HG02798 (cell line): ENCODE data around the gene ACTL10.
"Not testable (repeated sequence)": the region's sequence is repeated elsewhere in the genome, so short reads cannot be mapped to it uniquely, and the experiment has no call there.

Experiments used
- ATAC-seq: cut with Tn5 transposase; IDR thresholded peaks from one replicate; pipeline ENCODE4 v1.9.1; 2021; ENCODE audit warnings: mild to moderate bottlenecking; ENCODE audit not compliant: unreplicated experiment, poor library complexity

Gene ACTL10

DNA sequence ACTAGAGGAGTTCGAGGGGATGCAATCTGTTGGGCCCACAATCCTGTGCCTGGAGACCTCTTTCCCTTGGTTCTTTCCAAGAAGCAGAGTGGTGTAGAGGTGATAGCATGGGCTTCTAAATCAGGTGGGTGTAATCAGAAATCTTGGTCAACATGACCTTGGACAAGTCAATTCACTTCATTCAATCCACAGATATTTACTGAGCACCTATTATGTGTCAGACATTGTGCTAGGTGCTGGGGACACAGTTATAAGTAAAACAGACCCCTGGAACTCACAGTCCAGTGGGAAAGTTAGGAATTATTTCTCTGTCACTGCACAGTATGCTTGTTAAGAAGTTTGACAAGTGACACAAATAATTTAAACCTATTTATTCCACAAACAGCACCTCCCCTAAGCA is 22.8 kb downstream of the ACTL10 start:
- ATAC-seq, result no peak

DNA sequence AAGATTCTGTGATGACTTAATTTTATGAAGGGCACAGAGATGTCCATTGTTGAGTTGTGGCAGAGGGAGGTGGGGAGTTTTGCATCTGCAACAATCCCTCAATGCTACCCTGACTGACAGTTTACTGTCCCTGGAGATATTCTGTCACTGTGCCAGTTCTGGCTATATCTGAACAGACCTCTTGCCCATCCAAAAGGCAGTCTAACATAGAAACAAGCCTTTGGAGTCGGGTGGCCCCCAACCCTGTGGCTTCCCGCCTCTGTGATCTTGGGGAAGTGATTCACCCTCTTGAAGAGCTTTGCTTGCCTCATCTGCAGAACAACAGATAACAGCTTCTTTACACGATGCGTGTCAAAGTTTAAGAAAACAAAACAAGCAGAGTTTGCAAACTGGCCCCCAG is 23.2 kb downstream of the ACTL10 start:
- ATAC-seq, result no peak

- no peak for ATAC-seq
These were observed 26.5 kb downstream of the ACTL10 start for GRCh38 chr20:33693289-33693688.

DNA sequence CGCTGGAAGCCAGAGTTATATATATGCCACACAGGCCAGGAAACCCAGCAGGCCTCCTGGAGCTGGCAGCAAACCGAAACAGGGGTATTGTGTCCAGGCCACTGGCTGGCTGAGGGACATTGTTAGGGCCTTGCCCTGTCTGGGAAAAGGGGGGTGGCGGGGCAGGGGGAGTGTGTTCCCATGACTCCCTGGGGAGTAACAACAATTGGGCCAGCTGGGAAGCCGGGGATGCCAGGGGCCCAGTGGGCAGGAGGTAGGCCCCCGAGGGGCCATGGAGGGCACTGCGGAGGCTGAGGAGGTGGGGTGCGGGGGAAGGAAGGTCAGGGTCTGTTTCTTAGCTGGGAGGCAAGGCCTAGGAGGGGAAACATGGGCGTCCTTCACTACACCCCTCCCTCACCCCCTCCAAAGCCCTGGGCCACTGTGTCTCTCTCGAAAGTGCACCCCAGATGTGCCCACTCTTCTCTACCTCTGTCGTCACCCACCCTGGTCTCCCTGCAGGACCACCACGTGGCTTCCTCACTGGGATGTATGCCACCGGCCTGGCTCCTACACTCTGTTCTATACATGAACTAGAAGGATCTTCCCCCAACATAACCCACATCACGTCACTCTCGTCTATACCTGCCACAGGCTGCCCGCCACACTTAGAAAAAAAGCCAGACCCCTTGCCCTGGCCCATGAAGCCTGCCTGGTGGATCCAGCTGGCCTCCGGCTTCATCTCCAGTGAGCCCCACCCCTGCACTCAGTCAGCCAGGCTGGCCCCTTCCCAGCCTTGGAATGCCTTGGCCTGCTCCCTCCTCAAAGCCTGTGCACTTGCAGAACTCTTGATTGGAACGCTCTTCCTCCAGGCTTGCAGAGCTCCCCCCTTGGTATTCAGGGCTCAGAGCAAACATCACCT is 27.2 kb downstream of the ACTL10 start:
- no peak for ATAC-seq

DNA sequence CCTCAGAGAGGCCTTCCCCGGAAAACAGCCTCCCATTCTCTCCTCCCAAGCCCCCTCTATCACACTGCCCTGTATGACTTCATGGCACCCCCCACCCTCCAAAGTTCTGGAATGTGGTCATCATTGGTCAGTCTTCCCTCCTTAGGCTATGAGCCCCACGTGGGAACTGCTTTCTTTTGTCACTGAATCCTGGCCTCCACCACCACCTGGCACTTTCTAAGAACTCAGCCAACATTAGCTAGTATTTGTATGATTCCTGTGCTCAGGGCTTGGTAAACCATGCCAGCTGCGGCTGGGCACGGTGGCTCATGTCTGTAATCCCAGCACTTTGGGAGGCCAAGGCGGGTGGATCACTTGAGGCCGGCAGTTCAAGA is 27.9 kb downstream of the ACTL10 start:
- ATAC-seq, result no peak

DNA sequence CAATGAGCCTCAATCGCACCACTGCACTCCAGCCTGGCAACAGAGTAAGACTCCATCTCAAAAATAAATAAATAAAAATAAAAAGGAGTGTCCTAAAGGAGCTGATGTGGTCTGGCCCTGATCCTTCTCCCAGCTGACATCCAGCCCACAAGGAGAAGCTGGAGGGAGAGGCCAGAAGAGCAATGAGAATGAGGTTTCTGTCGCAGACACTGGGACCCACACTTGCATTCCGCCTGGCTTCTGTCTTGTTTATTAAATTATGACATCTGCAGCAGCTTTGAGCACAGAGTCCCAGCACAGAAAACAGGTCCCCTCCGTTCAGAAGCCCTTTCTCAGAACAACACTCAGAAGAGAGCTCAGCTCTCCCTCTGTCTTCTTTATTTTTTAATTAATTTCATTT is 29.7 kb downstream of the ACTL10 start:
- ATAC-seq, result no peak

- ATAC-seq, result no peak
These were observed 30.4 kb downstream of the ACTL10 start for GRCh38 chr20:33697129-33697528.

GRCh38 chr20:33698966-33699365 is 32.2 kb downstream of the ACTL10 start:
- ATAC-seq, result not testable (repeated sequence)

GRCh38 chr20:33700696-33701441 is 34.1 kb downstream of the ACTL10 start:
- not testable (repeated sequence) for ATAC-seq

DNA sequence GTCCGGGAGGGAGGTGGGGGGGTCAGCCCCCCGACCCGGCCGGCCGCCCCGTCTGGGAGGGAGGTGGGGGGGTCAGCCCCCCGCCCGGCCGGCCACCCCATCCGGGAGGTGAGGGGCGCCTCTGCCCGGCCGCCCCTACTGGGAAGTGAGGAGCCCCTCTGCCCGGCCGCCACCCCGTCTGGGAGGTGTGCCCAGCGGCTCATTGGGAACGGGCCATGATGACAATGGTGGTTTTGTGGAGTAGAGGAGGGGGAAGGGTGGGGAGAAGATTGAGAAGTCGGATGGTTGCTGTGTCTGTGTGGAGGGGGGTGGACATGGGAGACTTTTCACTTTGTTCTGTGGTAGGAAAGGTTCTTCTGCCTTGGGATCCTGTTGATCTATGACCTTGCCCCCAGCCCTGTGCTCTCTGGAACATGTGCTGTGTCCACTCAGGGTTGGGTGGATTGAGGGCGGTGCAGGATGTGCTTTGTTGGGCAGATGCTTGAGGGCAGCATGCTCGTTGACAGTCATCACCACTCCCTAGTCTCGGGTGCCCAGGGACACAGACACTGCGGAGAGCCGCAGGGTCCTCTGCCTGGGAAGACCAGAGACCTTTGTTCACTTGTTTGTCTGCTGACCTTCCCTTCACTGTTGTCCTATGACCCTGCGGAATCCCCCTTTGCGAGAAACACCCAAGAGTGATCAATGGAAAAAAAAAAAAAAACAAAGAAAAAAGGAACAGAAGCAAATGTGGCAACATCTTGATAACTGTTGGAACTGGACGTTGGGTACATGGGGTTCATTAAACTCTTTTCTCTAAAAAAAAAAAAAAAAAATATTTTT is 35.1 kb downstream of the ACTL10 start:
- ATAC-seq, result no peak

- ATAC-seq, result no peak
These were observed 36.1 kb downstream of the ACTL10 start for GRCh38 chr20:33702861-33703260.

DNA sequence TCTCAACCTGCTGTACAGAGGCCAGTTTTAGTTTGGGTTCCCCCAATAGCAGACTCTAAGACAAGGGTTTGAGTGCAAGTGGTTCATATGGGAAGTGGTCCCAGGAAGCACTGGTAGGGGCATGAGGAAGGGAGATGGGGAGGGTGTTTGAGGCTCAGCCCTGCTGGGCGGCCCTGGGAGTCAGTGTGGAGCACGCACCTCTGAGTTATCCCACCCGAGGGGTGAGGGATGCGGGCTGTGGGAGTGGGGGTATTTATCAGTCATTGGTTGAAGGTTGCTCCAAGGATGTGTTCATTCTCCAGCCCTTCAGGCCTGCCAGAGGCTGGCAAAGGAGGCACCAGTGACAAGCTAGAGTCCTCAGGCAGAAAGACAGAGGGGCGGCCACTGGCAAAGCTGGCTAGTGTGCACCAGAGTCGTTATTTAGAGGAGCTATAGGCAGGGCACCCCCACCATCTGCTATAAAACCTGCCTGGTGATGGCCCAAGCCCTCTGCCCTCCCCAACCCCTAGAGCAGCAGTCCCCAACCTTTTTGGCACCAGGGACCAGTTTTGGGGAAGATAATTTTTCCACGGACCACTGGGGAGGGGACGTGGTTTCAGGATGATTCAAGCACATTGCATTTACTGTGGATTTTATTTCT is 36.9 kb downstream of the ACTL10 start:
- ATAC-seq, result no peak

GRCh38 chr20:33704197-33704924 is 37.6 kb downstream of the ACTL10 start:
- ATAC-seq, result no peak

DNA sequence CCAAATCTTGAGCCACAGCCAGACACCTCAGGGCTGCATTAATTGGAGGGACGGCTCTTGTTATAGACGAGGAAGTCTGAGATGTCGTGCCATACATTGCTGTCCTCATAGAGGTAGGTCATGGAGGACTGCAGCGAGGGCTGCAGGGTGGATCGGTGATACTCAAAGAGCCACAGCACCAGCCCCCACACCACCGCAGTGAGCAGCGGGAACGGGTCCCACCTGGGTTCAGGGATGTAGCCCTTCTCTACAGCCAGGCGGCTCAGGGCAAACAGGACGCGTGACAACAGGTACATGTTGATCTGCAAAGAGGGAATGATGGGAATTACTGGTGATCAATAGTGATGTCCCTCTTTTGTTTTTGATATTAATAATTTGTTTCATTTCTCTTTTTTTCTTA is 40.9 kb downstream of the ACTL10 start:
- no peak for ATAC-seq

DNA sequence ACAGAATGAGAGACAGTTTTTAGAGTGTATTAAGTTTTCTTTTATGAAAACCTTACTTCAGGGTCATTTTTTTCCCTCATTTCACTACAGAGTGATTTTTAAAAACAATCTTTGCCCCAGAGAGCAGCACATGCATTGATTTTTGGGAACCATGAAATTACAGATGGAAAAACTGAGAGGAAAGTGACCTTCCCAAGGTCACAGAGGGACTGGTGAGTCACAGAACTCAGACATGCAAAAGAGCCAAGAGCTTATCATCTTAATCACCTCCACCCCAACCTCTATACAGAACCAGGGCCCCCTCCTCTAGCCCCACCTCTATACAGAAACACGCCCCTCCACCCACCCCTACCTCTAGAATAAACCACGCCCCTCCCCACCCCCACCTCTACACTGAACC is 42.7 kb downstream of the ACTL10 start:
- no peak for ATAC-seq

DNA sequence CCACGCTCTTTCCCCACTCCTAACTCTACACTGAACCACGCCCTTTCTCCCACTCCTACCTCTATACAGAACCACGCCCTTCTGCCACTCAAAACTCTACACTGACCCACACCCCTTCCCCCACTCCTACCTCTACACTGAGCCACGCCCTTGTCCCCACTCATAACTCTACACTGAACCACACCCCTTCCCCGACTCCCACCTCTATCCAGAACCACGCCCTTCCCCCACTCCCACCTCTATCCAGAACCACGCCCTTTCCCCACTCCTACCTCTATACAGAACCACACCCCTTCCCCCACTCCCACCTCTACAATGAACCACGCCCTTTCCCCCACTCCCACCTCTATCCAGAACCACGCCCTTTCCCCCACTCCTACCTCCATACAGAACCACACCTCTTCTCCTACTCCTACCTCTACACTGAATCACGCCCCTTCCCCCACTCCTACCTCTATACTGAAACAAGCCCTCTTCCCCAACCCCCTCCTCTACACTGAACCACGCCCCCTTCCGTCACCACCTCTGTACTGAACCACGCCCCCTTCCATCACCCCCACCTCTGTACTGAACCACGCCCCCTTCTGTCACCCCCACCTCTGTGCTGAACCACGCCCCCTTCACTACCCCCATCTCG is 43.3 kb downstream of the ACTL10 start:
- no peak for ATAC-seq

- no peak for ATAC-seq
These were observed 44.1 kb downstream of the ACTL10 start for GRCh38 chr20:33710681-33711445.

- no peak for ATAC-seq
These were observed 44.6 kb downstream of the ACTL10 start for GRCh38 chr20:33711446-33711738.
